HG02884 (cell line): ENCODE measurements around the gene PALLD.
"Not testable (repeated sequence)": the region's sequence is repeated elsewhere in the genome, so short reads cannot be mapped to it uniquely, and the experiment has no call there.

Experiments used
- ATAC-seq: cut with Tn5 transposase; IDR thresholded peaks from one replicate; pipeline ENCODE4 v1.9.1; 2021; ENCODE audit warnings: mild to moderate bottlenecking, moderate library complexity; ENCODE audit not compliant: unreplicated experiment

Gene PALLD

DNA sequence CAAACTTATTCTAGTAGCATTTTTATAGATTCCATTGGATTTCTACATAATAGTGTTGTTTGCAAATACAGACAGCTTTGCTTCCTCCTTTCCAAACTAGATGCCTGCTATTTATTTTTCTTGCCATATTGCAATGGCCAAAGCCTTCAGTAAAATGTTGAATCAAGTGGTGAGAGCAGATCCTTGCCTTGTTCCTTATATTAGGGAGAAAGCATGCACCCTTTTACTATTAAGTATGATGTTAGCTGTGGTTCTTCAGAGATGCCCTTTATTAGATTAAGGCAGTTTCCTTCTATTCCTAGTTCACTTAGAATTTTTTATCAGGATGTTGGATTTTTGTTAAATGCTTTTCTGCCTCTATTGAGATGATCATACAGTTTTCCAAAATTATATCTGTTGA is 279.5 kb downstream of the PALLD start:
- no peak for ATAC-seq

DNA sequence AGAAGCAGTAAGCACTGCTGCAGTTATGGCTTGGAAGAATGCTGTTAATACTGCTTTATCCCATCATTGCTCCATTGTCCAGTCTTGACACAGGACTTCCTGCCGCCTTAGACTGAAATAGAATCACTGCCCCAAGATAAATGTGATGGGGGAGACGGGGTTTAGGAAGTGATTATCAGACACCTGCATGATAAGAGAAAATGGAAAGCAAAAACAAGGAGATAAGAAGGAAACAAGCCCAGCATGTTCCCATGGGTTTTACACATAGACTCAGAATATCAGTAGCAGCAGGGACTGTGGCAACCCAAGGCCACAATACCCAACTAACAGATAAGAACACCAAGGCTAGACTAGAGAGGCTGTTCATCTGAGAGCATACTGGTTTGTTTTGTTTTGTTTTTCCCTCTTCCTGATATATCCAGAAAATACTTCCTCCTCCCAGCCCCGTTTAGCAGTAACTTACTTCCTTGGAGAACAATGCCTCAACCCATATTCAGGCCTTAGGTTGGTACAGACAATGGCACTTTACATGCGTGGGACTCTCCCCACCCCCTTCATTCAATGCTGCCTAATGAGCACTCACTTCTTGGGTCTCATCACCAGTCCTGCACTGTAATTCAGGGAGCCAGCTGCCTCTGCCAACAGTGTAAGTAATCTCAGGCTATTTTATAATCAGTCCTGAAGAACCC is 280.6 kb downstream of the PALLD start:
- no peak for ATAC-seq

GRCh38 chr4:168781341-168781740 is 284.5 kb downstream of the PALLD start:
- ATAC-seq = no peak

GRCh38 chr4:168781926-168782325 is 285.1 kb downstream of the PALLD start:
- ATAC-seq = no peak

DNA sequence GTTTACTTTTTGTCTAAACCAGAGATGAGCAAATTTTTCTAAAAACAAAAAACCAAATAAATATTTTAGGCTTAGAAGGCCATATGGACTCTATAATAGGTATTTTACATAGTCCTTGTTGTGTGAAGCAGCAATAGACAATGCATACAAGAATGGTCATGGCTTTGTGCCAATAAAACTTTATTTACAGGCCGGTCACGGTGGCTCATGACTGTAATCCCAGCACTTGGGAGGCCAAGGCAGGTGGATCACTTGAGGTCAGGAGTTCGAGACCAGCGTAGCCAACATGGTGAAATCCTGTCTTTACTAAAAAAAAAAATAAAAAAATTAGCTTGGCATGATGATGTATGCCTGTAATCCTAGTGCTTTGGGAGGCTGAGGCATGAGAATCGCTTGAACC is 285.6 kb downstream of the PALLD start:
- ATAC-seq = no peak

DNA sequence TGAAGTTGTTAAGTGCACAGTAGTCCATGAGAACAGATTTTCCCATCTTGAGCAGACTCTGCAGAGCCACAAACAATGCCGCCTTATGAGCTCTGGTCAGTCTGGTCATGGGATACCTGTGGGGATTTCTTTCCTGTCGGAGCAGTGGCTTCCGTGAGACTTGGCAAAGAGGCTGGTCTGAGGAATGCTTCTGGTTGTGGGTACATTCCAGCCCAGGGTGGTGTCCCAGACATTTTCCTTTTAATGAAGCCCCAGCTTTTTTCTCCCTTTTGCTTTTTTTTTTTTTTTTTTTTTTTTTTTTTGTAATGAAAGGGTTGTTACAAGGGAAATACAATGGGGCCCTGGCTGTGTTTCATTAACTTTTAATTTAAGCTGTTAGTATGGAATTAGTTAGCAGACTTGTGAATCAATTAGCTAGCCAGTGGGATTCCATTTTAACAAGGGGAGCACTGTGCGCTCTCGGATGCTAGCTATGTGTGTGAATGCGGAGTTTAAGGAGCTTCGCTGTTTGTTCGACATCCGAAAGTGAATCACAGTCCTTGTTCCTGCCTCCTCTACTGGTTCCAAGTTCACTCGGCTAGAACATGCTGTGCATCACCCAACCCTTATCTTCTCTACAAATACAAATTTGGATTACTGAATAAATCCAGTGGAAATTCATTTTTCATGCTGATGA is 288.1 kb downstream of the PALLD start:
- ATAC-seq = no peak

GRCh38 chr4:168787334-168787733 is 290.5 kb downstream of the PALLD start:
- no peak for ATAC-seq

GRCh38 chr4:168787801-168788595 is 291.1 kb downstream of the PALLD start:
- ATAC-seq = no peak

GRCh38 chr4:168790898-168791297 is 294.0 kb downstream of the PALLD start:
- ATAC-seq = no peak

- no peak for ATAC-seq
Measured at GRCh38 chr4:168791376-168791775, 294.5 kb downstream of the PALLD start.

DNA sequence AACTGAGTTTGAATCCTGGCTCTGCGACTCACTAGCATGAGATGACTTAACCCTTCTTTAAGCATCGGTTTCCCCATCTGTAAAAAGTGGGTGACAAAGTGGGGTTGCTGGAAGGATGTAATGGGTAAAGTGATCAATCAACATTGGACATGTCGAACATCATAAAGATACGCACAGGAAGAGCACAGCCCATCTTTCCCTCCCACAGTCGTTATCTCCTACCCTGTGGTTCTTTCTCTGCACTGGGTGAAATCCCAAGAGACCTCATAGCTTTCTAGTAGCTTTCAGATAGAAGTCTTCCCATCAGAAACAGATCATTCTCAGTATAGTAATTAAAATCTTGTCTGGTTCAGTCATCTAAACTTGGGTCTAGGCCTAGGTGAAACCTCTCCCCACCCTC is 296.7 kb downstream of the PALLD start:
- no peak for ATAC-seq

GRCh38 chr4:168794092-168794707 is 297.3 kb downstream of the PALLD start:
- ATAC-seq = no peak

GRCh38 chr4:168794881-168795280 is 298.0 kb downstream of the PALLD start:
- ATAC-seq = no peak

- ATAC-seq = no peak
Measured at GRCh38 chr4:168795346-168795745, 298.5 kb downstream of the PALLD start.

DNA sequence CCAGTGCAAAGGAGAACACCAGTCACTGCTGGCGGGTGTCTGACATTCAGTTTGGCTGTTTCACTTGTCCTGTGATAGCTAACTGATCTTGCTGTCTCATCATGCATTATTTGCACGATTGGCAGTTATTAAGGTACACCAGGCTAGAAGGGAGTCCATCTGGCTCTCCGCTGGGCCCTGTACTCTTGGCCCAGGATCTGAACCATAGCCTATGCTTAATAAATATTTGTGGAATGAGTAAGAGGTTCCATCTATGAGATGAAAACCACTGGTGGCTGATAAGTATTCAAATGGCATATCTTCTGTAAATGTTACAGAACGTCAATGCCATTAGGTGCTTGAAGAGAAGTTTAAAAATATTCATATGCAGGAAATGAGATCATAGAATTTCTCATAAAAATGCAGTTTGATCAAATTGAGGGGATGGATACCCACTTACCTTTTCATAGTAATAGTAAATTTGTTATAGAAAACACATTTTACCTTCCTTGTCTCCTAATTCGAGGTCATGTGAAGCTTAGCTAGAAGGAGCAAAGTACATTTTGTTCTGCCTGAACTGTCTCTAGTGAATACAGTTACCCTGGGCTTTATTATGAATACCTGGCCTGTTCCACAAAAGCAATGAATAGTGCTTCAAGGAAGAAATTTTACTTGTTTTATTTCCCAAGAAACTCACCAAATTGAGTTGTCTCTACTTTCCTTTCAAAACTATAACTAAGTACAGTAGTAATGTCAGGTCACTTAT is 299.7 kb downstream of the PALLD start:
- no peak for ATAC-seq

DNA sequence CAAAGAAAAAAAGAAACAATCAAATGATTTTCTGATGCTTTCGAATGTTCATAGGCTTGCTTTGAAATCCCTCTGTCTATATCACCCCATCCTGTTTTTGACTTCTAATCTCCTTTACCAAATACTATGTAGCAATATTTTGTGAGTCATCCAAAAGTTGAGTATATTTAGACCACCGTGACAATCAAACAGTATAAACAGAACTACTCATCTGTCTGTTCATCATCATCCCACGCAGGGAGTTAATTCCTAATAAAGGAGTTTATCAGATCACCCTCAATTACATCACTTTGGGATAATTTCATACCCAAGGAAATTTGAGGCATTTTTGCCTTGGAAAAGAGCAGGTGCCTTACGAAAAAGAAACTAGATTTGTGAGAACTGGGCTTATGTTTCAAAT is 300.3 kb downstream of the PALLD start:
- ATAC-seq = no peak

- no peak for ATAC-seq
Measured at GRCh38 chr4:168797738-168798375, 301.0 kb downstream of the PALLD start.

DNA sequence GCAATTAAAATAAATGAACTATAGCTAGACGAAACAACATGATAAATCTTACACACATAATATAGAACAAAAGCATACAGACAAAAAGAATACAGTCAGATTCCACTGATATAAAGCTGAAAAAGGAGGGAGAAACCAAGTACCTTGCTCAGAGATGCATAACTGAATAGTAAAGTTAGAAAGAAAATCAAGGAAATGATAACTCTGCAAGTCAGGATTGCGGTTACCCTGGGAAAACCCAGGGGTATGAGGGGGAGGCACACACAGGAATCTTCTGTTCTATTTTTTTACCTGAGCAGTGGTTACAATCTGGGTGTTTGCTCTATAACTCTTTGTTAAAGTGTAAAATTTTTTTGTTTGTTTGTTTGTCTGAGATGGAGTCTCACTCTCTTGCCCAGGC is 304.1 kb downstream of the PALLD start:
- no peak for ATAC-seq

- ATAC-seq = no peak
Measured at GRCh38 chr4:168802222-168802621, 305.4 kb downstream of the PALLD start.

- ATAC-seq = not testable (repeated sequence)
Measured at GRCh38 chr4:168803052-168803451, 306.2 kb downstream of the PALLD start.
